Endothelial cell of umbilical vein (primary cell): ENCODE results near the gene TRIML1. TPM values are rescaled to one million over a fixed set of nuclear protein-coding genes. Genes with fewer than 3 reads are reported as not detected.

Experiments
- BruUV-seq: library from RNA; stranded (reverse); fragments of 400-500 nt; replicated peaks from 2 replicates; lab custom pipeline; 2021; lab: Mats Ljungman, UMichigan
- CTCF ChIA-PET: fragments of 300-600, 350-600 bp; sonication (Branson Sonifier 250); formaldehyde crosslinking; loops from one replicate; lab custom pipeline; 2021; ENCODE audit warnings: antibody characterized with exemption, inconsistent platforms; lab: Charles Lee
- POLR2A ChIA-PET: fragments of 300-600, 350-600 bp; sonication (Branson Sonifier 250); formaldehyde crosslinking; loops from one replicate; lab custom pipeline; 2021; ENCODE audit warnings: antibody characterized with exemption, inconsistent platforms; lab: Charles Lee
- DNase-seq: peaks from one replicate; pipeline ENCODE4 v3.0.0-alpha.2; 2011; ENCODE audit warnings: low read depth, low spot score
- FAIRE-seq: peaks from 2 replicates; lab custom pipeline; 2011; peaks lifted over from hg19 to GRCh38; lab: Jason Lieb, UNC
- H2AFZ ChIP-seq: 2 replicates; pipeline ENCODE4 v1.6.0; 2012; ENCODE audit warnings: low read depth, low read length, control low read depth, inconsistent platforms
- H3K27ac ChIP-seq: 2 replicates; pipeline ENCODE4 v1.5.1; 2011; ENCODE audit warnings: low read depth, mild to moderate bottlenecking, control low read depth, low read length, moderate library complexity; ENCODE audit not compliant: insufficient read depth
- H3K27me3 ChIP-seq, 2 experiments: 2 replicates each; pipeline versions ENCODE4 v1.6.0 to v1.6.1; 2011; ENCODE audit warnings: low read length in 2 of 2, mixed read lengths in 1 of 2; ENCODE audit not compliant: control insufficient read depth in 2 of 2, insufficient read depth in 2 of 2
- H3K36me3 ChIP-seq, 2 experiments: 2 replicates in 1 of 2; 3 replicates in 1 of 2; pipeline ENCODE4 v1.5.1; 2011; ENCODE audit warnings: low read length in 2 of 2, mild to moderate bottlenecking in 1 of 2, moderate library complexity in 1 of 2; ENCODE audit not compliant: control insufficient read depth in 2 of 2, insufficient read depth in 2 of 2; ENCODE audit errors: extremely low read depth in 1 of 2
- H3K4me1 ChIP-seq: 3 replicates; pipeline ENCODE4 v1.5.1; 2011; ENCODE audit warnings: mild to moderate bottlenecking, low read length; ENCODE audit not compliant: control insufficient read depth, insufficient read depth; ENCODE audit errors: extremely low read depth
- H3K4me2 ChIP-seq: 2 replicates; pipeline ENCODE4 v1.6.1; 2011; ENCODE audit warnings: low read length, control low read depth, mixed read lengths; ENCODE audit not compliant: insufficient read depth
- H3K4me3 ChIP-seq, 3 experiments: fragments of 200-600 bp in 1 of 3; sonication (generic), shearing (Covaris generic) in 1 of 3; replicated peaks in 1 of 3; 2 replicates each; pipeline ENCODE4 v1.5.1; 2011 to 2016; ENCODE audit warnings: control low read depth in 3 of 3, low read length in 3 of 3, mild to moderate bottlenecking in 2 of 3, inconsistent platforms in 1 of 3, low read depth in 1 of 3, moderate library complexity in 1 of 3; ENCODE audit not compliant: insufficient read depth in 1 of 3
- H3K79me2 ChIP-seq: 2 replicates; pipeline ENCODE4 v1.6.0; 2012; ENCODE audit warnings: low read length, inconsistent platforms; ENCODE audit not compliant: control insufficient read depth, insufficient read depth
- H3K9ac ChIP-seq: replicated peaks from 2 replicates; pipeline ENCODE3; 2011; ENCODE audit warnings: low read length, control low read depth; ENCODE audit not compliant: insufficient read depth; ENCODE audit errors: extremely low read depth
- H3K9me1 ChIP-seq: replicated peaks from 3 replicates; pipeline ENCODE4 v1.6.0; 2011; ENCODE audit warnings: mild to moderate bottlenecking, low read length; ENCODE audit not compliant: control insufficient read depth, insufficient read depth; ENCODE audit errors: extremely low read depth
- H3K9me3 ChIP-seq: replicated peaks from 2 replicates; pipeline ENCODE4 v1.5.1; 2012; ENCODE audit warnings: low read length, inconsistent platforms; ENCODE audit not compliant: control insufficient read depth, insufficient read depth
- H4K20me1 ChIP-seq: replicated peaks from 2 replicates; pipeline ENCODE3; 2011; ENCODE audit warnings: mild to moderate bottlenecking, low read length; ENCODE audit not compliant: control insufficient read depth, insufficient read depth; ENCODE audit errors: extremely low read depth
- EZH2 ChIP-seq: IDR thresholded peaks from 2 replicates; pipeline ENCODE4 v1.6.1; 2012; ENCODE audit warnings: borderline replicate concordance, low read depth, mild to moderate bottlenecking, moderate library complexity, low read length, inconsistent platforms; ENCODE audit not compliant: severe bottlenecking
- FOS ChIP-seq: IDR thresholded peaks from 2 replicates; pipeline ENCODE4 v1.6.1; 2011; ENCODE audit warnings: mild to moderate bottlenecking, low read length, moderate library complexity, borderline replicate concordance; ENCODE audit not compliant: insufficient read depth
- GATA2 ChIP-seq: IDR thresholded peaks from 2 replicates; pipeline ENCODE4 v1.7.0; 2011; ENCODE audit warnings: low read depth, mild to moderate bottlenecking, moderate library complexity, mixed read lengths, low read length; ENCODE audit not compliant: insufficient read length, insufficient read depth
- JUN ChIP-seq: IDR thresholded peaks from 2 replicates; pipeline ENCODE4 v1.6.1; 2011; ENCODE audit warnings: borderline replicate concordance, low read depth; ENCODE audit not compliant: insufficient read length, insufficient read depth
- MYC ChIP-seq: IDR thresholded peaks from one replicate; pipeline ENCODE4 v1.6.1; 2011; ENCODE audit warnings: mild to moderate bottlenecking, low read depth, low read length
- POLR2A ChIP-seq: IDR thresholded peaks from 2 replicates; pipeline ENCODE4 v1.6.1; 2012; ENCODE audit warnings: low read depth, mild to moderate bottlenecking, control low read depth, low read length
- POLR2AphosphoS5 ChIP-seq: IDR thresholded peaks from 2 replicates; pipeline ENCODE4 v1.6.1; 2012; ENCODE audit warnings: low read depth, mild to moderate bottlenecking, control low read depth, low read length, moderate library complexity; ENCODE audit not compliant: insufficient read depth
- dilution Hi-C: fragments of 300-500 bp; cut with MboI; formaldehyde crosslinking; loops from one replicate; pipeline ENCODE4 v1.15.0; 2019; ENCODE audit warnings: low sequenced_read_pairs; ENCODE audit not compliant: extremely low pct_ligation_motif_present
- intact Hi-C: fragments of 100-400 bp; cut with micrococcal nuclease; formaldehyde crosslinking; loops from one replicate; pipeline ENCODE4 v1.10.0; 2022
- polyA plus RNA-seq, 4 experiments: library from polyadenylated mRNA; depleted of rRNA in 3 of 4; stranded (reverse) in 3 of 4; unstranded in 1 of 4; fragments of >200 nt; gene quantifications; 2 replicates each; pipeline versions ENCODE4 v1.2.1 to v1.2.3, GENCODE V29; 2011 to 2012; ENCODE audit warnings: missing spikeins in 1 of 4
- total RNA-seq: library from RNA; stranded (reverse); gene quantifications from 2 replicates; pipeline ENCODE4 v1.2.3, GENCODE V29; 2021
- TF ChIP-seq, protein P1 (sequence below), 2 donors: IDR thresholded peaks; 1 replicate in 1 of 2; 2 replicates in 1 of 2; pipeline ENCODE4 v1.5.1; 2011; ENCODE audit warnings: low read length in 2 of 2, mild to moderate bottlenecking in 2 of 2, moderate library complexity in 2 of 2, control low read depth in 1 of 2, inconsistent platforms in 1 of 2, low read depth in 1 of 2; ENCODE audit not compliant: insufficient read depth in 1 of 2; ENCODE audit errors: extremely low read depth in 1 of 2
- TF ChIP-seq, protein P2 (sequence below): IDR thresholded peaks from 2 replicates; pipeline ENCODE4 v1.6.1; 2011; ENCODE audit not compliant: insufficient read depth, insufficient read length

The TRIML1 gene
- total and polyA plus RNA-seq, 2 donors (not counting 3 experiments of a cell fraction or from before 2014, with no cell fraction given): not detected

DNA sequence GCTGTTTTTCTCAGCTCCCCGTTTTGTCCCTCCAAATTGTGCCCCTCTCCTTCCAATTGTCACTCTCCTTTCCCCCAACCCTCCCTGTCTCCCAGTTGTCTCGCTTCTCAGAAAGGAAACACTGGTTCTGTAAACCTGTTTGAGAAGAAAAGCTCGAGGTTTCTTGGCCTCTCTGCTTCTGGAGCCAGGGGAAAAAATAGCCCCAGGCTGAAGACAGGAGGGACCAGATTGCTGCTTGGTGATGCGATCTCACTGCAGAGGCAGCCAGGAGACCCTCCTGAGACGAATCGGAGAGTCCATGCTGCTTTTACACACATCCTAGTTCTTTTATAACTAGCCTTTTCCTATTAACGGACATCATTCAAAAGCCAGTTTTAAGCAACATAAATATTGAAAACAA, 21.2 kb downstream of the TRIML1 start:
- TF ChIP-seq MYC (no peak), POLR2AphosphoS5 (no peak), GATA2 (no peak), FOS (no peak), EZH2 (no peak), JUN (no peak), POLR2A (no peak)
- TF ChIP-seq, protein P1, sequence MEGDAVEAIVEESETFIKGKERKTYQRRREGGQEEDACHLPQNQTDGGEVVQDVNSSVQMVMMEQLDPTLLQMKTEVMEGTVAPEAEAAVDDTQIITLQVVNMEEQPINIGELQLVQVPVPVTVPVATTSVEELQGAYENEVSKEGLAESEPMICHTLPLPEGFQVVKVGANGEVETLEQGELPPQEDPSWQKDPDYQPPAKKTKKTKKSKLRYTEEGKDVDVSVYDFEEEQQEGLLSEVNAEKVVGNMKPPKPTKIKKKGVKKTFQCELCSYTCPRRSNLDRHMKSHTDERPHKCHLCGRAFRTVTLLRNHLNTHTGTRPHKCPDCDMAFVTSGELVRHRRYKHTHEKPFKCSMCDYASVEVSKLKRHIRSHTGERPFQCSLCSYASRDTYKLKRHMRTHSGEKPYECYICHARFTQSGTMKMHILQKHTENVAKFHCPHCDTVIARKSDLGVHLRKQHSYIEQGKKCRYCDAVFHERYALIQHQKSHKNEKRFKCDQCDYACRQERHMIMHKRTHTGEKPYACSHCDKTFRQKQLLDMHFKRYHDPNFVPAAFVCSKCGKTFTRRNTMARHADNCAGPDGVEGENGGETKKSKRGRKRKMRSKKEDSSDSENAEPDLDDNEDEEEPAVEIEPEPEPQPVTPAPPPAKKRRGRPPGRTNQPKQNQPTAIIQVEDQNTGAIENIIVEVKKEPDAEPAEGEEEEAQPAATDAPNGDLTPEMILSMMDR (IDR thresholded peaks at IDR 0.05; ENCODE audit: extremely low read depth in 1 of 2, insufficient read depth in 1 of 2, low read depth in 1 of 2, low read length in 2 of 2): no peak
- TF ChIP-seq, protein P2, sequence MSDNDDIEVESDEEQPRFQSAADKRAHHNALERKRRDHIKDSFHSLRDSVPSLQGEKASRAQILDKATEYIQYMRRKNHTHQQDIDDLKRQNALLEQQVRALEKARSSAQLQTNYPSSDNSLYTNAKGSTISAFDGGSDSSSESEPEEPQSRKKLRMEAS: no peak
- no peak overlapping the region for H3K4me2 ChIP-seq
- no peaks in the 10 kb centered on the region for H3K36me3 ChIP-seq
- ChIA-PET CTCF (no interaction called here), POLR2A (no interaction called here)
- no peaks in the 10 kb centered on the region for H3K27me3 ChIP-seq
- H3K9ac ChIP-seq: no peak overlapping the region
- H2AFZ ChIP-seq: no peak overlapping the region
- no peak overlapping the region for H3K27ac ChIP-seq
- H3K4me3 ChIP-seq: no peak overlapping the region
- H3K9me1 ChIP-seq: no peaks in the 10 kb centered on the region
- no peaks in the 10 kb centered on the region for H4K20me1 ChIP-seq
- no peaks in the 10 kb centered on the region for H3K4me1 ChIP-seq
- DNase-seq: no peak
- FAIRE-seq: no peak
- intact Hi-C loops (no loop called here), dilution Hi-C loops (no loop called here)
- no peaks in the 10 kb centered on the region for H3K79me2 ChIP-seq
- peaks cover 12% of the 10 kb centered on the region for H3K9me3 ChIP-seq
- no TSS peak for BruUV-seq
